Measurements from ENCODE around the gene NEMF.

DNA sequence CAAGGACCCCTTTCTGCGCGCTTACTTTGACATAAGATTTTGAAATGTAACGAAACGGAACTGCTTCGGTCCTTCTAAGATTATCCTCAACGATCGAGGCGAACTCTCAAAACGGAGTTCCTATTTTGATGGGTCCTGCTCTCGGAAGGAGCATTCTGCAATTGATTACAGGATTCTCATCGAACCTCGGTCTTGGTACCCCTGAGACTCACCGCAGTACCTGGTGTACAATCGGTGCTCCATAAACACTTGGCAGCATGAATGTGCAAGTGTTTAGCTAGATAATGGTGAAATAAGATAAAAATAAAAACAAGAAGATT is 530 bp upstream of the NEMF start:
- TF ChIP-seq CTCF (IDR thresholded peaks at IDR 0.05; ENCODE audit: insufficient read depth, low read depth, low read length) (no peak), EZH2 (IDR thresholded peaks at IDR 0.05; ENCODE audit: insufficient read depth, low read length) (no peak)
